Activated CD8-positive, alpha-beta memory T cell treated with anti-CD3 and anti-CD28 coated beads for 1 hour (primary cell): Measurements from ENCODE around the gene CSF1R.
"Not testable (repeated sequence)": the region's sequence is repeated elsewhere in the genome, so short reads cannot be mapped to it uniquely, and the experiment has no call there.

Experiments used
- DNase-seq, 2 donors: peaks; one replicate each; pipeline ENCODE4 v3.0.0-alpha.2; 2020; ENCODE audit warnings: low read depth in 1 of 2; ENCODE audit errors: extremely low read depth in 1 of 2

The CSF1R gene

GRCh38 chr5:150033334-150033733 lies 53.0 kb downstream of the CSF1R start:
- DNase-seq, result no peak

- not testable (repeated sequence) for DNase-seq
Measured at GRCh38 chr5:150028047-150028446, 58.3 kb downstream of the CSF1R start.

GRCh38 chr5:150026682-150027172 lies 59.6 kb downstream of the CSF1R start:
- no peak for DNase-seq

- DNase-seq, result no peak
Measured at GRCh38 chr5:150024346-150024984, 61.9 kb downstream of the CSF1R start.

GRCh38 chr5:150023136-150023535 lies 63.2 kb downstream of the CSF1R start:
- DNase-seq, result no peak

- no peak for DNase-seq
Measured at GRCh38 chr5:150022681-150023080, 63.7 kb downstream of the CSF1R start.

- no peak for DNase-seq
Measured at GRCh38 chr5:150022158-150022531, 64.2 kb downstream of the CSF1R start.

GRCh38 chr5:150021491-150022157 lies 64.7 kb downstream of the CSF1R start:
- DNase-seq, result no peak

GRCh38 chr5:150020249-150020648 lies 66.1 kb downstream of the CSF1R start:
- no peak for DNase-seq

- no peak for DNase-seq
Measured at GRCh38 chr5:150017226-150018005, 68.9 kb downstream of the CSF1R start.

GRCh38 chr5:150016537-150016936 lies 69.8 kb downstream of the CSF1R start:
- DNase-seq, result no peak

- DNase-seq, result no peak
Measured at GRCh38 chr5:150015415-150015814, 70.9 kb downstream of the CSF1R start.

GRCh38 chr5:150014456-150014855 lies 71.9 kb downstream of the CSF1R start:
- DNase-seq, result no peak

GRCh38 chr5:150013931-150014330 lies 72.4 kb downstream of the CSF1R start:
- DNase-seq, result no peak

- DNase-seq, result no peak
Measured at GRCh38 chr5:150009671-150010387, 76.5 kb downstream of the CSF1R start.

- DNase-seq, result no peak
Measured at GRCh38 chr5:150007050-150007449, 79.3 kb downstream of the CSF1R start.

GRCh38 chr5:150006318-150006717 lies 80.0 kb downstream of the CSF1R start:
- DNase-seq, result no peak
